Esophagus squamous epithelium (tissue), 5 donors: ENCODE measurements around the gene NEUROG1. TPM values are rescaled to one million over a fixed set of nuclear protein-coding genes. Genes with fewer than 3 reads are reported as not detected.

ENCODE experiments used
- DNase-seq: peaks from one replicate; lab custom pipeline; 2025; lab: John Stamatoyannopoulos, UW
- H3K27ac ChIP-seq, 4 donors: fragments of 200-600 bp; sonication (generic); one replicate each; pipeline ENCODE4 v1.5.1; 2016 to 2019; ENCODE audit warnings: mild to moderate bottlenecking in 1 of 4
- H3K27me3 ChIP-seq, 4 donors: fragments of 200-600 bp; sonication (generic); 1 replicate in 3 of 4; 2 replicates in 1 of 4; pipeline versions ENCODE4 v1.5.1 to v1.6.0; 2017 to 2021; ENCODE audit warnings: antibody characterized with exemption in 1 of 4
- H3K36me3 ChIP-seq, 3 donors: fragments of 200-600 bp; sonication (generic); one replicate each; pipeline ENCODE4 v1.5.1; 2016 to 2019
- H3K4me1 ChIP-seq, 3 donors: fragments of 200-600 bp; sonication (generic); one replicate each; pipeline ENCODE4 v1.5.1; 2017 to 2019
- H3K4me3 ChIP-seq, 4 donors: fragments of 200-600 bp; sonication (generic); 1 replicate in 3 of 4; 2 replicates in 1 of 4; pipeline ENCODE4 v1.5.1; 2016 to 2019; ENCODE audit warnings: mild to moderate bottlenecking in 2 of 4, moderate library complexity in 1 of 4
- H3K9me3 ChIP-seq, 3 donors: fragments of 200-600 bp; sonication (generic); one replicate each; pipeline ENCODE4 v1.5.1; 2016 to 2019
- POLR2A ChIP-seq, 4 donors: fragments of 450-650 bp; IDR thresholded peaks; one replicate each; pipeline ENCODE4 v1.6.1; 2017; ENCODE audit warnings: antibody characterized with exemption in 4 of 4, mild to moderate bottlenecking in 4 of 4, moderate library complexity in 3 of 4
- WGBS, 2 donors: methylation state at CpG; one replicate each; pipeline ENCODE4 v1.1.5; 2018; 5-methylcytosine and 5-hydroxymethylcytosine counted together
- intact Hi-C: fragments of 100-400 bp; cut with DNase I; formaldehyde crosslinking; loops from one replicate; pipeline ENCODE4 v1.15.0; 2022
- total RNA-seq, 4 donors: library from RNA; depleted of rRNA; stranded (reverse); fragments of >200 nt; gene quantifications; one replicate each; pipeline ENCODE4 v1.1.0, GENCODE V29; 2016
- TF ChIP-seq, protein P1 (sequence below), 6 experiments: fragments of 450-650 bp in 4 of 6; fragments of 200-600 bp in 2 of 6; sonication (generic) in 2 of 6; IDR thresholded peaks; one replicate each; pipeline ENCODE4 v1.5.1; 2016 to 2019; ENCODE audit warnings: antibody characterized with exemption in 6 of 6, mild to moderate bottlenecking in 4 of 6, moderate library complexity in 4 of 6
- donor health status: DM: yes; HTN: yes; CAD: no.

NEUROG1 gene
- total RNA-seq, 4 donors from 2014 or later: not detected

DNA sequence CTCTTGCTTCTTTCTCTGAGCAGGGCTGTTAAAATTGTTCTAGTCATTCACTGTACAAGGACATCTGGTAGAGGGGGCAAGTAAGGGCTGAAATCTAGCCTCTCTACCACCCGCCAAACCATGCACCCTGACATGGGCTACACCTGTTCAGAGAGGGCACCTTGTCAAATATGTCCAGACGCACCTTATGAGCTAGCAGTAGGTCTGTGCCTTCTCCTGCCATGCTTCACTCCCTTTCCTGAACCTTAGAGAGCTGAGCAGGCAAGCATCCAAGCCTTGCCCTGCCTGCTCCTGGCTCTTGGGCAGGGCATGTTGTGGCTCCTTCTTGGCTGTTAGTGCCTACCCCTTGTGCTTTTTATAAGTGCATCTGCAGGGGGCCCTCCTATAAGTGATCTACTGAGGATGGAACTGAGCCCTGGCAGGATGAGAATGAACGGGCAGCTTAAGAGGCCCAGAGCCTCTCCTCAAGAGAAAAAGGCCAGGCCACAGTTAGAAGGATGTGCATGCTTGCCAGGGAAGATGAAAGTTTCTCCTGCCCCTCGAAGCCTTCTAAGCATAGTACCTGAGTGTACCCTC, 3.8 kb upstream of the NEUROG1 start:
- peaks cover 12 to 98% (median 20%) of the 10 kb centered on the region in 4 donors for H3K27me3 ChIP-seq
- no peak overlapping the region for H3K27ac ChIP-seq
- no peak for TF ChIP-seq POLR2A (IDR thresholded peaks at IDR 0.05)
- TF ChIP-seq, protein P1, sequence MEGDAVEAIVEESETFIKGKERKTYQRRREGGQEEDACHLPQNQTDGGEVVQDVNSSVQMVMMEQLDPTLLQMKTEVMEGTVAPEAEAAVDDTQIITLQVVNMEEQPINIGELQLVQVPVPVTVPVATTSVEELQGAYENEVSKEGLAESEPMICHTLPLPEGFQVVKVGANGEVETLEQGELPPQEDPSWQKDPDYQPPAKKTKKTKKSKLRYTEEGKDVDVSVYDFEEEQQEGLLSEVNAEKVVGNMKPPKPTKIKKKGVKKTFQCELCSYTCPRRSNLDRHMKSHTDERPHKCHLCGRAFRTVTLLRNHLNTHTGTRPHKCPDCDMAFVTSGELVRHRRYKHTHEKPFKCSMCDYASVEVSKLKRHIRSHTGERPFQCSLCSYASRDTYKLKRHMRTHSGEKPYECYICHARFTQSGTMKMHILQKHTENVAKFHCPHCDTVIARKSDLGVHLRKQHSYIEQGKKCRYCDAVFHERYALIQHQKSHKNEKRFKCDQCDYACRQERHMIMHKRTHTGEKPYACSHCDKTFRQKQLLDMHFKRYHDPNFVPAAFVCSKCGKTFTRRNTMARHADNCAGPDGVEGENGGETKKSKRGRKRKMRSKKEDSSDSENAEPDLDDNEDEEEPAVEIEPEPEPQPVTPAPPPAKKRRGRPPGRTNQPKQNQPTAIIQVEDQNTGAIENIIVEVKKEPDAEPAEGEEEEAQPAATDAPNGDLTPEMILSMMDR (IDR thresholded peaks at IDR 0.05): no peak
- WGBS, 2 donors: 37 to 66% methylated on average over 2 to 4 of the region's 4 CpGs
- intact Hi-C loops: no loop called here
- H3K36me3 ChIP-seq: no peaks in the 10 kb centered on the region
- H3K4me1 ChIP-seq: peaks cover 24 to 44% (median 26%) of the 10 kb centered on the region in 3 donors
- no peak for DNase-seq
- H3K4me3 ChIP-seq: no peak overlapping the region
- no peaks in the 10 kb centered on the region for H3K9me3 ChIP-seq

GRCh38 chr5:135538261-135538660, 2.5 kb upstream of the NEUROG1 start:
- Histone ChIP-seq H3K9me3 (no peaks in the 10 kb centered on the region), H3K27me3 (peaks cover 11 to 98% (median 16%) of the 10 kb centered on the region in 4 donors), H3K27ac (no peak overlapping the region), H3K4me1 (peaks cover 12 to 31% (median 15%) of the 10 kb centered on the region in 3 donors), H3K36me3 (no peaks in the 10 kb centered on the region), H3K4me3 (no peak overlapping the region)
- TF ChIP-seq, protein P1 (IDR thresholded peaks at IDR 0.05): no peak
- no peak for TF ChIP-seq POLR2A (IDR thresholded peaks at IDR 0.05)
- WGBS, 2 donors: 94 to 96% methylated on average over 4 to 5 of the region's 5 CpGs
- intact Hi-C loops: no loop called here
- no peak for DNase-seq

- DNase-seq: no peak
- Histone ChIP-seq H3K4me1 (peaks cover 12 to 27% (median 12%) of the 10 kb centered on the region in 3 donors), H3K4me3 (no peak overlapping the region), H3K36me3 (no peaks in the 10 kb centered on the region), H3K27me3 (peaks cover 11 to 100% (median 16%) of the 10 kb centered on the region in 4 donors), H3K27ac (no peak overlapping the region), H3K9me3 (no peaks in the 10 kb centered on the region)
- intact Hi-C loops: no loop called here
- TF ChIP-seq, protein P1 (IDR thresholded peaks at IDR 0.05): no peak
- no peak for TF ChIP-seq POLR2A (IDR thresholded peaks at IDR 0.05)
- 71 to 83% methylated on average over 2 of the region's 2 CpGs for WGBS, 2 donors
Measured at GRCh38 chr5:135537745-135538144, 2.0 kb upstream of the NEUROG1 start.

DNA sequence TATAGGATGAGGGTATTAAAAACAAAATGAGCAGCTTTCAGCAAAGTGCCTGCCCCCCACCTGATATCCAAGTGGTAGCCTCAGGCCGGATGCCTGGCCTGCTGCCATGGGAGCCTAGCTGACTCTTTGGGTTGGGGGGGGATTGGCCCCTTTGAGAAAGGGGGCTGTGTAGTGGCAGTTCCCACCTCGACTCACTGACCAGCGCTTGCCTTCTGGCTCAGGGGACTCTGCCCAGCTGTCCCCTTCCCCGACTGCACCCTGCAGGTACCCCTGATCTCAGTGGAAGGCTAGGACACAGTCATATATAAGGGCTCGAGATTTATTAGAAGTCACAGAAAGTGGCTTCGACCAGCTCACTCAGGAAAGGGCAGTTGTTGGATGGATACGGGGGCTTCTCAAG, 1.5 kb upstream of the NEUROG1 start:
- 63 to 87% methylated on average over 2 to 4 of the region's 7 CpGs for WGBS, 2 donors
- Histone ChIP-seq H3K27ac (no peak overlapping the region), H3K36me3 (no peaks in the 10 kb centered on the region), H3K27me3 (peaks cover 11 to 100% (median 15%) of the 10 kb centered on the region in 4 donors), H3K4me3 (no peak overlapping the region), H3K4me1 (peaks cover 12 to 27% (median 12%) of the 10 kb centered on the region in 3 donors), H3K9me3 (no peaks in the 10 kb centered on the region)
- intact Hi-C loops: no loop called here
- no peak for DNase-seq
- TF ChIP-seq, protein P1 (IDR thresholded peaks at IDR 0.05): no peak
- TF ChIP-seq POLR2A (IDR thresholded peaks at IDR 0.05): no peak

DNA sequence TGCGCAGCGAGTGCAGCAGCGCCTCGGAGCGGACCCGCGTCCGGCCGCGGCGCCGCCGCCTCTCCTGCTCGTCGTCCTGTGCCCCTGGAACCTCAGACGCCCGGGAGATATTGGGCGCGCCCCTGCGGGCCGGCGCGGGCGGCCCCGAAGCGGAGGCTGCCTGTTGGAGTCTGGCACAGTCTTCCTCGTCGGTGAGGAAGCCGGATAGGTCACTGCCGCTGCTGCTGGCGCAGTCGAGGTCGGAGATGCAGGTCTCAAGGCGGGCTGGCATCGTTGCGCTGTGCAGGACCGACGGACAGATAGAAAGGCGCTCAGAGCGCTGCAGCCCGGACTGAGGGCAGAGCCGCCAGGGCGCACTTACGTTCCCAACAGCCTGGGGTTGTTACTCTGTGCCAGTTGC, 344 bp downstream of the NEUROG1 start:
- Histone ChIP-seq H3K9me3 (no peaks in the 10 kb centered on the region), H3K4me3 (peak overlapping the region; percentile 5 to 54 (median 25)), H3K27ac (no peak overlapping the region), H3K27me3 (peaks cover 11 to 100% (median 15%) of the 10 kb centered on the region in 4 donors), H3K4me1 (peaks cover 12 to 27% (median 12%) of the 10 kb centered on the region in 3 donors), H3K36me3 (no peaks in the 10 kb centered on the region)
- TF ChIP-seq, protein P1 (IDR thresholded peaks at IDR 0.05): no peak
- no peak for TF ChIP-seq POLR2A (IDR thresholded peaks at IDR 0.05)
- DNase-seq: no peak
- intact Hi-C loops: no loop called here
- WGBS, 2 donors: no CpG with 5 or more reads among the region's 44 CpGs
